Renal pelvis (tissue), 4 donors: ENCODE results near the gene RGR. TPM values are rescaled to one million over a fixed set of nuclear protein-coding genes. Genes with fewer than 3 reads are reported as not detected.
"Not testable (repeated sequence)": the region's sequence is repeated elsewhere in the genome, so short reads cannot be mapped to it uniquely, and the experiment has no call there.

Experiments used
- DNase-seq: peaks from one replicate; pipeline ENCODE4 v3.0.0-alpha.2; 2013
- polyA plus RNA-seq, 3 donors: library from polyadenylated mRNA; unstranded; fragments of 120-200 nt; gene quantifications; one replicate each; pipeline ENCODE4 v1.2.1, GENCODE V29; 2013; ENCODE audit not compliant: insufficient read length in 3 of 3

RGR gene
- polyA plus RNA-seq, 3 donors = 0.10 TPM; not detected in 2

DNA sequence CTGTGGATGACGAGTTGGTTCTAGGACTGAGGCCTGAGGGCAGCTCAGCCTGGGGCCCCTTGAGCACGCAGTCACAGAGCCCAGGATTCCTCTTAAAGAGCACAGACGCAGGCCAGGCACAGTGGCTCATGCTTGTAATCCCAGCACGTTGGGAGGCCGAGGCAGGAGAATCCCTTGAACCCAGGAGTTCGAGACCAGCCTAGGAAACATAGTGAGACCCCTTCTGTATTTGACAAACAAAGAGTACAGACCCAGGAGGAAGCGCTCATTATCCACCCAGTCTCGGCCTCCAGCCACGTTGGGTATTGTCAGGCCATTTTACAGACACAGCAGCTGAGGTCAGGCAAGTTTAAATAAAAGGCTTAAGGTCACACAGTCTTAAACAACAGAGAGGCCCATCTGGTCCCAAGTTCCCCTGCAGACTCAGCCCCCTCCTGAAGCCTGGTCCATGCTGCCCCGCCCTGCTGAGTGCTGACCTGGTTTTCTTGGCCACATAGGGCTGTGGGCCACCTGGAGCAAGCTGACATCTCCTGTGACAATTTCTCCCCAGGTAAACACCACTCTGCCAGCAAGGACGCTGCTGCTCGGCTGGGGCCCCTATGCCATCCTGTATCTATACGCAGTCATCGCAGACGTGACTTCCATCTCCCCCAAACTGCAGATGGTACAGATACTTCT, 12.6 kb downstream of the RGR start:
- DNase-seq = no peak

DNA sequence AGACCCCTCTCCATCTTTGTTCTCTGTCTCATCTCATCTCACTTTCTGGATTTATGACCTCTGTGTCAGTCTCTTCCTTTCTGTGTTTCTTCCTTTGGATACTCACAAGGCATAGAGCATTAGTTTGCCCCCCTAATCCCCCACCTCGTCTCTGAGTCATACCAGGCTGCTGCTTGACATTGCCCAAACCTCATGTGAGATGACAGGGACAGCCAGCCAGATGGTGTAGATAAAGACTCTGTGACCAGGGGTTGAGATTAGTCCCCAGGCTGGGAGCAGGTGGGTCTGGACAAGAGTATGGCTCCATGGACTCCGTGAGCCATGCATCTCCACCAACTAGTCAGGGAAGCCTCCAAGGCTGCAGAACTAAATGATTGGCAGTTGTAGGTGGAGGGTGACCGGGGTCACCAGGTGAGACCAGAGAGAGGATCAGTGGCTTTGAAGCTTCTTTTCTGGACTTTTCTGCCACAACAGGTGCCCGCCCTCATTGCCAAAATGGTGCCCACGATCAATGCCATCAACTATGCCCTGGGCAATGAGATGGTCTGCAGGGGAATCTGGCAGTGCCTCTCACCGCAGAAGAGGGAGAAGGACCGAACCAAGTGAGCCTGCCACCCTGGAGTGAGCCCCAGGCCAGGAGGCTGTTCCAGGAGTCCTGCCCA, 13.3 kb downstream of the RGR start:
- DNase-seq = no peak

DNA sequence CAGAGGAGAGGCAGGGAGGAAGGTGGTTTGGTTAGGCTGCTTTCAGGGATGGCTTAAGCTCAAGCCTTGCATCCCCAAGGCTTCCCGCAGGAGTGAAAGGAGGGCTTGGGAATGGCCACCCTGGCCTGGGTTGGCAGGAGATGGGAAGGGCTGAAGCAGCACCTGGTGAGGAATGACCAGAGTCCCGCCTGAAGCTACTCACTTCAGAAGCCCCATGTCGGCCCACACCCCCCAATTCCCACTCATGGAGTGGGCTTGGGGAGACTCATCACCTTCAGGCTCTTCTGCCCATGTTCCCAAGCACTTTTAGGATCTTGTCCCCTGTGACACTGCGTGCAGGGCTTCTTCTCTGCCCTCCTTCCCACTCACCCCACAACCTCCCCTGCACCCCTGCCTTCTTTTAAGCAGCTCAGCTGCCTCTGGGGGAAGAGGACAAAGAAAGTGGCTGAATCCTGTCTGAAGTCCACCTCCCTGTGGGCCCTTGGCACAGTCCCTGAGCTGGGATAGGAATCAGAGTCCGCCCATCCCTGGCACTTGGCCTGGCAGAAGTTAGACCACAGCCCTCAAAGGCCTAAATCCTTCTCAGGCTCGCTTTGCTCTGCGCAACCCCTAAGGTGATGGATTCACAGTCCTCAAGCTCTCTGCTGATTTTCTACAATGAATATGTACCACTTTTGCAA, 16.5 kb downstream of the RGR start:
- no peak for DNase-seq

DNA sequence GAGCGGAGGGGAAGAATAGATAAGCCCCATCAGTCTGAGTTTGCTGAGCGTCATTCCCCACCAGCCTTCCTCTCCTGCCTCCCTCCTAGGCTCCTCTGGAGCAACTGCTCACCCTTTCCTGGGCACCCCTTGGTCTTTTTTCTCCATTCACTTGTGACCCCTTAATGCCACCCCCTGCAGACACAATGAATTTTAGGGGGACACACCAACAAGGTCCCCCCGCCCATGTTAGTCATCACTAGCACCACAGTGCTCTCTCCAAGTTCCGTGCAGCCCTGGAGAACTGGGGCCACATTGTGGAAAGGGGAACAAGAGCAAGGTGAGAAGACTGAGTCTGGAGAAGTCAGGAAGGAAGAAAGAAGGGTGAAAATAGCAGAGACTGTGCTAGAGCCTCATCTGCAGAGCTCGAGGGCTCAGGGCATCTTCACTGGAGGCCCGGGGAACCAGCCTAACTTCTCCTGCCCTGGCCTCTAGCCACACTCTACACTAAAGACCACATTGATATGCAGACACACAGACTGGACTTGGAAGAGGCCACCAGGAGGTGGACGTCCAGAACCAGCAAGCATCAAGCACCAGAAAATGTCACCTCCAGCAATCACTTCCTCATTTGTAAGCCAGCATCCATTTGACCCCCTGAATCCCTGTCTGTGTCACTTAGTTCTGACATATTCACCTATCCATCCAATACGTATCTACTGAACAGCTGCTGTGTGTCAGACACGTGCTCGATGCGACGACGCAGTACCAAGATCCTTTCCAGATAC, 17.5 kb downstream of the RGR start:
- DNase-seq = no peak

DNA sequence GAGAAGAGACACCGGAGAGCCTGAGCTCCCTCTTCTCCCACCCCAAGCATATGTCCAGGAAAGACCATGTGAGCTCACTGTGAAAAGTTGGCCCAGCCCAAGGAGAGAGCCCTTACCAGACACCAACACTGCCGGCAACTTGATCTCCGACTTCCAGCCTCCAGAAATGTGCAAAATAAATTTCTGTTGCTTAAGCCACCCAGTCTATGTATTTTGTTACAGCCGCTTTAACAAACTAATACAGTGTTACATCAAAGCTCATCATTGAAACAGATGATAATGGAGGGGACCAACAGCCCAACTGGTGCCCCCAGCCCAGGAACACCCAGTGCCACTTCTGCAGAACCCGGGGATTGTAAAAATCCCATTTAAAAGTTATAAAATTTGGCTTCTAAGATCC, 18.9 kb downstream of the RGR start:
- no peak for DNase-seq

DNA sequence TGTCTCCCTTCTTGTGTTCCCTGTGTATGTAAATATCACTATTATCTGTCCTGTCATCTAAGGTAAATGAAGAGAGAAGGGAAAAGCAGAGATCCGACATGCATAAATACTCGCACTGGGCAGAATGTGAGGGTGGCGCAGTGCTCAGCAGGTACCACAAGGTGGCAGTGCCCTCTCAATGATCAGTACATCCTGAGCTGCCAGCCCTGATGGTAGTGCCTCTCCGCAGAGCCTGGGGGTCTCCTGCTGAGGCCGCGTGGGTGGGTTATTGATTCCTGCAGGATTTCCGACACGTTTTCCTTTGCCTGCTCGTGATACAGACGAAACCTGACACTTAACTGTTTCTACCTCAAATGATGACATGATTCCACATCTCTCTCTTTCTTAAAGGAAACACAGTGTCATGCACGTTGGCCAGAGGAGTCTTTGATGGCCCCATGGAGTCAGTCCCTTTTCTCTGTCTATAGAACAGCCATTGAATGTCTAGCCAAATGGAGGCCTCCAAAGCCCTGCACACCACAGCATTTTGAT, 19.8 kb downstream of the RGR start:
- DNase-seq = peak; percentile 29

DNA sequence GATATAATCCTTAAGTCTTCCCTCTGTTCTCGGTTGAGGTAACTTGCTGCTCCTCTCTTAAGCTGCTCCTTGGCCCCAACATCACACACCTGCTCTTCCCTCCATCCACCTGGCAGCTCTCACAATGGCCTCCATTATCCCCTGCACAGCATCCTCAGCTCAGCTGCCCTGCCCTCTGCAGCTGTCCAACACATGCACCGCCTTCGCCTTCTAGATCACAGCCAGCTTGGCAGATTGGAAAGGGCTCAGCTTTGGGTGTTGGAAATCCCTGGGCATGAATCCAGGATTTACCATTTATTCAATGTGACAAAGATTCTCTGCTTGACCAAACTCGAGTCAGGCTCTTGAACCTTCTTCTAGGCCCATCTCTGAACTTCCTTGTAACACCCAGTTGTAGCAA, 20.6 kb downstream of the RGR start:
- DNase-seq = no peak

DNA sequence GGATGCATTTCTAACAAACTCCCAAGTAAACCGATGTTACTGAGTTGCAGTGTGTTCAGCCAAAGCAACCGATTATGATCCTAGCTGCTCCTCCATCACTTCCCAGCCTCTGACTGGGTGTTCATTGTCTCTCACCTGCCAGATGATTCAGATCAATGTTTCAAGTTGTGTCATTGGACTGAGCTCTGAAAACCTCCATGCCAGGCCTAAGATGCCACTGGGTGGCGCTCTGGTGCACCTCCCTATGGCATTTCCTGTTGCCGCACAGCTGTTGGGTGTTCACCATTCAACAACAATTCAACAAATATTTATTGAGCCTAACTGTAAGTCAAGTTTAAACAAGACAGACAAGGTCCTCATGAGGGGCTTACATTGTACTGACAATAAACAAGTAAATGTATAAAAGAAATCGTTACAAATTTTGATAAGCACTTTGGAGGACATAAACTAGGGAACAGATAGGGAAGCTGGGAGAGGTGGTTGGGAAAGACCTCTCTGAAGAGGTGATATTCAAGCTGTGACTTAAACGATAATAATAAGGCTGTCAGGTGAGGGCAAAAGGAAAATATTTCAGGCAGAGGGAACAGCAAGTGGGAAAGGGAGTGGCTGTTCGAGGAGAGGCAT, 22.8 kb downstream of the RGR start:
- no peak for DNase-seq

DNA sequence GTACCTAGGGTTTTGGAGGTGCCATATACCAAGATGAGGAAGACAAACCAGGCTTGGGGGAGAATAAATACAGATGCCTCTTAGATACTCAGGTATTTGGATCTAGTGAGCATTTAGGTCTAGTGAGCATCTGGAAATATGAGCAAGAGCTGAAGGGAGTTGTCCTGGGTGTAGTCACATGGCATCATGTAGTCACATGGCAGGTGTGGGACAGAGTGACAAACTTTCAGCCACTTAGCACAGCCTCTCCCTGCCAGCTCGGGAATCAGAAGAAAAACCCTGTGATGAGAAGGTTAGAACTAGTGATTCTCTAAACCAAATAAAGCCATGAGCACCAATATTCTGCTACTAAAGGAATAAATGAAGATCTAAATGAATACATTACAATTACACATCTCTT, 24.3 kb downstream of the RGR start:
- no peak for DNase-seq

DNA sequence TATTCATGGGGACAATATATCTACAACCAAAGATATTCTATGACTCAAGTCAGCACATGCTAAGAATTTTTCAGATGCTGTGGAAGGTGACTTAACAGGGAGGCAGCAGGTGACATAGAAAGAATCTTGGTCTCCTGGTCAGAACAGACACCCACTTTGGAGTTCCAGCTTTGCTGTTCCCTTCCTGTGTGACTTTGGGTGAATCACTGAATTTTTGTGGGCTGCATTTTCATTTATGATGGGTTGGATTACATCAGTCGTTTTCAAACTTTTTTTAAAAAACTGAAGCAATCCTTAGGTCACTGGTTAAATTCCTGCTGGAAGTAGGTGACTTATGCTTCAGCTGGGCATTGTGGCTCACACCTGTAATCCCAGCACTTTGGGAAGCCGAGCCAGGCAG, 24.9 kb downstream of the RGR start:
- no peak for DNase-seq

DNA sequence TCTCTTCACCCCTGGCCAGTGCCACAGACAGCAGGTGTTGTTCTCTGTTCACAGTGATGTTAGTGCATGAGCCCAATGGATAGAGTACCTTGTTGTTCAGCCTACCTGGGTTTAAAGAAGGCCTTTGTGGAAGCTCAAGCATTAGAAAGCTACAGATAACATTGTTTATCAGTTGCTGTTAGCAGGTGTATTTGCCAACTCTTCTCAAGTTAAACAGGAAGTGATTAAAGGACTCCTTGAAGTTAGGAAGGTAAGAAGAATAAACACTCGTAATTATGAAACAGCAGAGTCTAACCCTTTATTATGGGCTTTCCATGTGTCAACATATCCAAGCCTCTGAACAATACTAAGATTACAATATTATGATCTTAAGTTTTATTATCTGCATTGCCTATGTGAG, 25.9 kb downstream of the RGR start:
- DNase-seq = no peak

DNA sequence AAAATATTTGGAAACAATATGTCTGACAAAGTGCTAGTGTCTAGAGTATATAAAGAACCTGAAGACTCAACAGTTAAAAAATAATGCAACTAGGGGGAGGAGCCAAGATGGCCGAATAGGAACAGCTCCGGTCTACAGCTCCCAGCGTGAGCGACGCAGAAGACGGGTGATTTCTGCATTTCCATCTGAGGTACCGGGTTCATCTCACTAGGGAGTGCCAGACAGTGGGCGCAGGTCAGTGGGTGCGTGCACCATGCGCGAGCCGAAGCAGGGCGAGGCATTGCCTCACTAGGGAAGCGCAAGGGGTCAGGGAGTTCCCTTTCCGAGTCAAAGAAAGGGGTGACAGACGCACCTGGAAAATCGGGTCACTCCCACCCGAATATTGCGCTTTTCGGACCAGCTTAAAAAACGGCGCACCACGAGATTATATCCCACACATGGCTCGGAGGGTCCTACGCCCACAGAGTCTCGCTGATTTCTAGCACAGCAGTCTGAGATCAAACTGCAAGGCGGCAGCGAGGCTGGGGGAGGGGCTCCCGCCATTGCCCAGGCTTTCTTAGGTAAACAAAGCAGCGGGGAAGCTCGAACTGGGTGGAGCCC, 35.1 kb downstream of the RGR start:
- not testable (repeated sequence) for DNase-seq

DNA sequence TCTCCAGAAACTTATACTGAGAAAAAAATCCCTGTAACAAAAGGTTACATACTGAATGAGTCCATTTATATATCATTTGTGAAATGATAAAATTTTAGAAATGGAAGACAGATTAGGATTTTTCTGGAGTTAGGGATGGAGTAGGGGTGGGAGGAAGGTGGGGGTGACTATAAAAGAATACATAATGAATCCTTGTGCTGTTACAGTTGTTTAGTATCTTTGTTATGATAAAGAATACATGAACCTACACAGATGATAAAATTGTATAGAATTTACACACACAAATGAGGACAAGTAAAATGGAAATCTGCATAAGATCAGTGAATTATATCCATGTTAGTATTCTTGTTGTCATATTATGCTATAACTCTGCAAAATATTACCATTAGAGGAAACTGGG, 41.8 kb downstream of the RGR start:
- DNase-seq = no peak

DNA sequence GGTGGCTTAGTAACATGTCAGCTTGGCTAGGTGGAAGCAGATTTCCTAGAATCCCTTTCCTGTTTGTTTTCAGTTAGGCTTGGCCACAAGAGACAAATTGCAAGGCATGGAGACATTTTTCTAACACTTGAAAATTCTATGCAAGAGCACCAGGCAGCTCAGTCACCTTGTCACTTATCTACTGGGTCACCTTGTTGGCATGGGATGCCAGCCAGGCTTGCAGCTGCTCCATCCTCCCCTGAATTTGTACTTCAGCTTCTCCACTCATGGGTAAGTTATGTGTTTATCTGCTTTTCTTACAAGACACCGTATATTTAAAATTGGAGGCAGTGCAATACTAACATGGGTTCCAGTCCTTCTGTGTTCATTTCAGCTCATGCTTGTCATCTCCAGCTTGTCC, 43.3 kb downstream of the RGR start:
- no peak for DNase-seq

DNA sequence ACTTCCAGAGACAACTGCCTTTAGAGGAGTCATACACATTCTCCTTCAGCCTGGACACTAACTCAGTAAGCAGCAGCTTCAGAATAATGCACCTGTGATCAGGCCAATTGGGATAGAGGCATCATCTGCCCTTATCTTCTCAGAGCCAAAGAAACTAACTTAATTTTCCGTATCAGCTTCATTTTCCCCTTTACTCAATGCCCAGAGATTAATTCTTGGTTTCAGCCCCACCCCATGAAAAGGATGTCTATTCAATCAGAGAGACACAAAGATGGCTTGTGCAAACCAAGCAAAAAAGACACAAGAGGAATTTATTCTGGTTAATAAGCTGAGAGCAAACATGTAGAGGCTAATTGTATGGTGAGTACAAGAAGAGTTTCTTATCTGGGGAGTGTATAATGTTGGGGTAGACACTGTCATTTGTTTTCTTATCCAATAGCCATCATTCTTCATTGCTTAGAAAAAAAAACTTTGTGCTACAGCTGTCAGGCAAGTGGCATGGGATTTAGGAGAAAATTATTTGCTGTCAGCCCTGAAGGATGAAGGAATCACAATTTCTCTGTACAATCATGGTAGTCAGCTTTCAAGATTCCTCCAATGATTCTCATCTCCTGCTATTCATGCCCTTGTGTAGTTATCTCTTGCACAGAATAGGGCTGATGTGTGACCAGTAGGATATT, 44.8 kb downstream of the RGR start:
- no peak for DNase-seq

DNA sequence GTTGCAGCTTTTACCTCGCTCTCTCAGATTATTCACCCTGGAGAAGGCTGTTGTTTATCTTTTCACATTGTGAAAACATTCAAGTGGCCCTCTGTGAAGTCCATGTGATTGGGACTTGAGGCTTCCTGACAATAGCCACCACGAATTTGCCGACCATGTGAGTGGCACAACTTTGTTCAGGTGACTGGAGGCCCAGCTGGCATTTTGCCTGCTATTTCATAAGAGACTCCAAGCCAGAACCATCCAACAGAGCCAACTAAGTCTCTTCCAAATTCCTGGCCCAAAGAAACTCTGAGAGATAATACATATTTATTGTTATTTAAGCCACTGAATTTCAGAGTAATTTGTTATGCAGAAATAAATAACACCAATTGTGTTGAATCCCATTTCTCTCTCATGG, 45.4 kb downstream of the RGR start:
- no peak for DNase-seq

DNA sequence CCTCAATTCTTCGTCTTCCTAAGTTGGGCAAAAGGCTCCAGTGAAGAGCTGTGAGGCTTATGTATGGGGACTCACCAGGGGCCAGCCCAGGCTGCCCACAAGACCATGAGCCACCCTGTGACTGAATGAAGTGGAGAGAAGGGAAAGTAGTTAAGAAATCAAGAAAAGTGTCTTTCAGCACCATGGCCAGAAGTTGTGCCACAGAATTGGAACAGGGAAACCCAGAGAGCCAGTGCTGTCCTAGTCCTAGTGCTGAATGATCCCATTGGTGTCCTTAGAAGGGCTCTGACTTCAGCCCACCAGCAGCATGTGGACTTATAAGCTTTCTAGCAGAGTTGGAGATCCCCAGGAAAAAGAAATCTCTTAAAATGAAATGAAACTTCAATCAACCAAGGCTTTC, 46.5 kb downstream of the RGR start:
- DNase-seq = peak; percentile 66

DNA sequence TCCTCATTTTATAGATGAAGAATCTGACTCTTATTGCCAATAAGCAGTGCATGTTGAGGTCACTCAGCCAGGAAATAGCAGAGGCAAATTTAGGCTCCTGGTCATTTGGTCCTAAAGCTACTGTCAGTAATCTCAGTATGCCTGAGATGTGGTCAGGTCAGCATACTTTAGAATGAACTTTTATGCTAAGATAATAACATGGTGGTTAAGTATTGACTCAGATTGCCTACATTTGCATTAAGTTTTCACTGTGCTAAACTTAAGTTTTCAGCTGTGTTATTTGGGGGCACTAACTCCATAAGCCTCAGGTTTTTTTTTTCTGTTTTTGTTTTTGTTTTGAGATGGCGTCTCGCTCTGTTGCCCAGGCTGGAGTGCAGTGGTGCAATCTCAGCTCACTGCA, 47.6 kb downstream of the RGR start:
- DNase-seq = no peak

DNA sequence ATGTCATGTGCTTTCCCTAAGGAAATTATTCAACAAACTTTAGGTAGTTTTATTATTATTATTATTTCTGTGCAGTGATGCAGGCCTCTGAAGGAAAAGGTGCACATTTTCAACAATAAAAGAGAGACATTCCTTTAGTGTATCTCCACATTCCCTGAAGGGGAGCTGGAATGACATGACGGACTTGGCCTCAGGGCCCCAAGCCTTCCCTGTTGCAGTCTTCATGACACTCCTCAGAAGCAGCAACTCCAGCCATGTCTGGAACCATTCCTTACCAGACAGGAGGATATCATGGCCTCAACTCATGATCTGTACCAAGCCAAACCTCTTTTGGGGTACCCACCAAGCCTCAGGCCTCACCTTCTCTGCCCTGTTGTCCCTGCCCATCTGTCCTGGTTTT, 48.3 kb downstream of the RGR start:
- no peak for DNase-seq

DNA sequence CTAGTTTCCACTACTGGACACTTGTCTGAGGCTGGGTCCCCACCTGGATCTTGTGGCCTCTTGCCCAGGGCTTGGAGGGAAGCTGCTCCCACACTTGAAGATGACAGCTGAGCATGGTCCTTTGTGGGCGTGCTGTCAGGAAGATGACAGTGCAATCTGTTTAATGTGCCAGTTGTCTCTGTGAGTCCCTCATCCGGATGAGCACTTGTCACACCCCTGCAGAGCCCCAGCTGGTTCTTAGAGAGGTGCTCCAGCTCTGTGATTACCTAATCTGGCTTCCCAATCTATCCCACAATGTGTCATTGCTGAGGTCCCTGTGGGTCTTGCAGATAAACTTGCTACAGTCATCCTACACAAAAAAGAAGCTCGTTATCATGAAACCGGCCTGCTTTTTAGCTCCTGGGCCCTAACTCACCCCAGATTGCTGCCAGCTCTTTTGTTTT, 48.7 kb downstream of the RGR start:
- DNase-seq = no peak
